ENCODE data around the gene RPTOR.

Gene RPTOR

GRCh38 chr17:80844418-80844990 lies 299.9 kb downstream of the RPTOR start:
- H3K36me3 ChIP-seq (ENCODE audit: insufficient read depth, low read length) = peaks cover 50% of the 10 kb centered on the region
- no peak overlapping the region for H3K27ac ChIP-seq (ENCODE audit: low read length)
- TF ChIP-seq CTCF (IDR thresholded peaks at IDR 0.05; ENCODE audit: borderline replicate concordance, extremely low read depth, low read length, poor library complexity, severe bottlenecking) (no peak), EZH2 (IDR thresholded peaks at IDR 0.05; ENCODE audit: borderline replicate concordance, low read depth, low read length, severe bottlenecking) (no peak)
- no peaks in the 10 kb centered on the region for H3K27me3 ChIP-seq (ENCODE audit: insufficient read depth, low read length, poor library complexity)
- H3K9me3 ChIP-seq (ENCODE audit: insufficient read depth, low read length, severe bottlenecking) = no peaks in the 10 kb centered on the region
- no peak overlapping the region for H3K4me2 ChIP-seq (ENCODE audit: insufficient read depth, low read length)
- no peak overlapping the region for H2AFZ ChIP-seq (ENCODE audit: low read depth, low read length)
- DNase-seq (no peak), ATAC-seq (ENCODE audit: insufficient read depth, low read depth) (no peak)
- H3K9ac ChIP-seq (ENCODE audit: low read depth, low read length) = no peak overlapping the region
- H3K4me3 ChIP-seq (ENCODE audit: low read depth in 1 of 2, low read length in 2 of 2) = no peak overlapping the region
- no peaks in the 10 kb centered on the region for H3K4me1 ChIP-seq (ENCODE audit: insufficient read depth, low read length)
- no peaks in the 10 kb centered on the region for H4K20me1 ChIP-seq (ENCODE audit: insufficient read depth, low read length)
- H3K79me2 ChIP-seq (ENCODE audit: insufficient read depth, low read length) = no peaks in the 10 kb centered on the region

- Histone ChIP-seq H4K20me1 (ENCODE audit: insufficient read depth, low read length) (no peaks in the 10 kb centered on the region), H3K9me3 (ENCODE audit: insufficient read depth, low read length, severe bottlenecking) (no peaks in the 10 kb centered on the region), H3K79me2 (ENCODE audit: insufficient read depth, low read length) (no peaks in the 10 kb centered on the region), H2AFZ (ENCODE audit: low read depth, low read length) (no peak overlapping the region), H3K27me3 (ENCODE audit: insufficient read depth, low read length, poor library complexity) (no peaks in the 10 kb centered on the region), H3K4me2 (ENCODE audit: insufficient read depth, low read length) (no peak overlapping the region), H3K27ac (ENCODE audit: low read length) (no peak overlapping the region), H3K9ac (ENCODE audit: low read depth, low read length) (no peak overlapping the region), H3K36me3 (ENCODE audit: insufficient read depth, low read length) (peaks cover 43% of the 10 kb centered on the region), H3K4me1 (ENCODE audit: insufficient read depth, low read length) (no peaks in the 10 kb centered on the region), H3K4me3 (ENCODE audit: low read depth in 1 of 2, low read length in 2 of 2) (no peak overlapping the region)
- DNase-seq (no peak), ATAC-seq (ENCODE audit: insufficient read depth, low read depth) (no peak)
- TF ChIP-seq EZH2 (IDR thresholded peaks at IDR 0.05; ENCODE audit: borderline replicate concordance, low read depth, low read length, severe bottlenecking) = no peak
Measured at GRCh38 chr17:80845069-80845862, 300.6 kb downstream of the RPTOR start.

- no peak for TF ChIP-seq EZH2 (IDR thresholded peaks at IDR 0.05; ENCODE audit: borderline replicate concordance, low read depth, low read length, severe bottlenecking)
- TF ChIP-seq CTCF (IDR thresholded peaks at IDR 0.05; ENCODE audit: borderline replicate concordance, extremely low read depth, low read length, poor library complexity, severe bottlenecking) = no peak
- Histone ChIP-seq H3K79me2 (ENCODE audit: insufficient read depth, low read length) (no peaks in the 10 kb centered on the region), H3K4me2 (ENCODE audit: insufficient read depth, low read length) (no peak overlapping the region), H3K36me3 (ENCODE audit: insufficient read depth, low read length) (peaks cover 43% of the 10 kb centered on the region), H2AFZ (ENCODE audit: low read depth, low read length) (no peak overlapping the region), H3K27ac (ENCODE audit: low read length) (no peak overlapping the region), H3K9me3 (ENCODE audit: insufficient read depth, low read length, severe bottlenecking) (no peaks in the 10 kb centered on the region), H3K4me1 (ENCODE audit: insufficient read depth, low read length) (no peaks in the 10 kb centered on the region), H3K9ac (ENCODE audit: low read depth, low read length) (no peak overlapping the region), H4K20me1 (ENCODE audit: insufficient read depth, low read length) (no peaks in the 10 kb centered on the region), H3K4me3 (ENCODE audit: low read depth in 1 of 2, low read length in 2 of 2) (no peak overlapping the region), H3K27me3 (ENCODE audit: insufficient read depth, low read length, poor library complexity) (no peaks in the 10 kb centered on the region)
- no peak for ATAC-seq (ENCODE audit: insufficient read depth, low read depth)
- DNase-seq = no peak
Measured at GRCh38 chr17:80845863-80846671, 301.4 kb downstream of the RPTOR start.

GRCh38 chr17:80846932-80847331 lies 302.3 kb downstream of the RPTOR start:
- Histone ChIP-seq H3K27ac (ENCODE audit: low read length) (no peak overlapping the region), H3K36me3 (ENCODE audit: insufficient read depth, low read length) (peaks cover 43% of the 10 kb centered on the region), H3K9me3 (ENCODE audit: insufficient read depth, low read length, severe bottlenecking) (no peaks in the 10 kb centered on the region), H3K9ac (ENCODE audit: low read depth, low read length) (no peak overlapping the region), H3K79me2 (ENCODE audit: insufficient read depth, low read length) (no peaks in the 10 kb centered on the region), H3K4me3 (ENCODE audit: low read depth in 1 of 2, low read length in 2 of 2) (no peak overlapping the region), H4K20me1 (ENCODE audit: insufficient read depth, low read length) (no peaks in the 10 kb centered on the region), H3K27me3 (ENCODE audit: insufficient read depth, low read length, poor library complexity) (no peaks in the 10 kb centered on the region), H2AFZ (ENCODE audit: low read depth, low read length) (no peak overlapping the region), H3K4me2 (ENCODE audit: insufficient read depth, low read length) (no peak overlapping the region), H3K4me1 (ENCODE audit: insufficient read depth, low read length) (no peaks in the 10 kb centered on the region)
- no peak for ATAC-seq (ENCODE audit: insufficient read depth, low read depth)
- no peak for DNase-seq
- TF ChIP-seq CTCF (IDR thresholded peaks at IDR 0.05; ENCODE audit: borderline replicate concordance, extremely low read depth, low read length, poor library complexity, severe bottlenecking) (no peak), EZH2 (IDR thresholded peaks at IDR 0.05; ENCODE audit: borderline replicate concordance, low read depth, low read length, severe bottlenecking) (no peak)
